BJ (cell line): ENCODE results near the gene MIPOL1. TPM values are rescaled to one million over a fixed set of nuclear protein-coding genes. Genes with fewer than 3 reads are reported as not detected.
"Not testable (repeated sequence)": the region's sequence is repeated elsewhere in the genome, so short reads cannot be mapped to it uniquely, and the experiment has no call there.

ENCODE experiments used
- CTCF ChIA-PET: fragments of 350-600 bp; formaldehyde crosslinking; extraction: SDS; loops from one replicate; lab custom pipeline; 2021; ENCODE audit warnings: antibody characterized with exemption, inconsistent platforms; lab: Yijun Ruan, JAX
- POLR2A ChIA-PET: fragments of 300-600 bp; sonication (Branson Sonifier 250); formaldehyde crosslinking; extraction: SDS; loops from one replicate; lab custom pipeline; 2021; ENCODE audit warnings: antibody characterized with exemption; lab: Charles Lee
- DNase-seq: peaks from one replicate; pipeline ENCODE4 v3.0.0-alpha.2; 2011; ENCODE audit warnings: low read depth
- H3K27me3 ChIP-seq: 2 replicates; pipeline ENCODE4 v1.6.0; 2011; ENCODE audit warnings: low read length; ENCODE audit not compliant: control insufficient read depth, insufficient read depth
- H3K36me3 ChIP-seq: 2 replicates; pipeline ENCODE4 v1.5.1; 2011; ENCODE audit warnings: low read length; ENCODE audit not compliant: control insufficient read depth, insufficient read depth
- H3K4me3 ChIP-seq: 2 replicates; pipeline ENCODE4 v1.5.1; 2011; ENCODE audit warnings: low read depth, mild to moderate bottlenecking, control low read depth, low read length
- CTCF ChIP-seq: IDR thresholded peaks from 2 replicates; pipeline ENCODE4 v1.5.1; 2011; ENCODE audit warnings: low read depth, mild to moderate bottlenecking, control low read depth, inconsistent platforms, low read length, moderate library complexity; ENCODE audit not compliant: insufficient read depth
- polyA plus RNA-seq: library from polyadenylated mRNA; depleted of rRNA; stranded (reverse); fragments of >200 nt; gene quantifications from 2 replicates; pipeline ENCODE4 v1.2.3, GENCODE V29; 2011

Gene MIPOL1
- polyA plus RNA-seq, 1 experiment: 1.1 TPM

- peak; percentile 38 for DNase-seq
- TF ChIP-seq CTCF: no peak
- Histone ChIP-seq H3K36me3 (no peaks in the 10 kb centered on the region), H3K4me3 (no peak overlapping the region), H3K27me3 (no peaks in the 10 kb centered on the region)
- ChIA-PET POLR2A (no interaction called here), CTCF (interaction anchor here (0.7 kb wide), 1 partner anchor 178 kb away, joined by 3 read pairs; no protein-coding TSS in a partner anchor)
Measured at GRCh38 chr14:37443461-37443860, 245.7 kb downstream of the MIPOL1 start.

- TF ChIP-seq CTCF: no peak
- ChIA-PET CTCF (no interaction called here), POLR2A (no interaction called here)
- Histone ChIP-seq H3K27me3 (no peaks in the 10 kb centered on the region), H3K36me3 (no peaks in the 10 kb centered on the region), H3K4me3 (no peak overlapping the region)
- DNase-seq: no peak
Measured at GRCh38 chr14:37447883-37448391, 250.2 kb downstream of the MIPOL1 start.

GRCh38 chr14:37452323-37452722 is 254.6 kb downstream of the MIPOL1 start:
- H3K4me3 ChIP-seq: no peak overlapping the region
- ChIA-PET POLR2A (no interaction called here), CTCF (no interaction called here)
- no peaks in the 10 kb centered on the region for H3K36me3 ChIP-seq
- no peak for DNase-seq
- TF ChIP-seq CTCF: no peak
- H3K27me3 ChIP-seq: no peaks in the 10 kb centered on the region

- ChIA-PET CTCF (no interaction called here), POLR2A (no interaction called here)
- TF ChIP-seq CTCF: no peak
- H3K36me3 ChIP-seq: no peaks in the 10 kb centered on the region
- H3K27me3 ChIP-seq: no peaks in the 10 kb centered on the region
- H3K4me3 ChIP-seq: no peak overlapping the region
- no peak for DNase-seq
Measured at GRCh38 chr14:37453985-37454384, 256.2 kb downstream of the MIPOL1 start.

- ChIA-PET POLR2A (no interaction called here), CTCF (no interaction called here)
- no peak for TF ChIP-seq CTCF
Measured at GRCh38 chr14:37457334-37457733, 259.6 kb downstream of the MIPOL1 start.

GRCh38 chr14:37462426-37462825 is 264.7 kb downstream of the MIPOL1 start:
- H3K4me3 ChIP-seq, DNase-seq, H3K36me3 ChIP-seq, POLR2A ChIA-PET, CTCF ChIA-PET, H3K27me3 ChIP-seq: not testable (repeated sequence)

More at GRCh38 chr14:37457334-37457733, 259.6 kb downstream of the MIPOL1 start:
- Histone ChIP-seq H3K27me3 (no peaks in the 10 kb centered on the region), H3K4me3 (no peak overlapping the region), H3K36me3 (no peaks in the 10 kb centered on the region)
- no peak for DNase-seq
